ENCODE measurements around the gene SEL1L2. TPM values are rescaled to one million over a fixed set of nuclear protein-coding genes. Genes with fewer than 3 reads are reported as not detected.

Gene SEL1L2
- not detected for total RNA-seq

GRCh38 chr20:13990465-13990864 lies at the start of gene SEL1L2:
SEL1L2 (minus strand) TSS chr20:13990614; CDS start chr20:13990534, 80 bp downstream.
- H3K27ac ChIP-seq: no peak within 1 kb of the TSS
- intact Hi-C loops (cut with DNase I): no loop called here
- H3K9me3 ChIP-seq: peaks cover 0 to 14% (median 8%) of the 10 kb centered on the region in 3 donors
- peaks cover 0 to 14% (median 0%) of the 10 kb centered on the region in 3 donors for H3K4me1 ChIP-seq
- TF ChIP-seq POLR2A (IDR thresholded peaks at IDR 0.05) (no peak), CTCF (IDR thresholded peaks at IDR 0.05) (no peak)
- WGBS, 2 donors: 40 to 56% methylated on average over 5 of the region's 5 CpGs
- H3K4me3 ChIP-seq: no peak within 1 kb of the TSS
- H3K36me3 ChIP-seq: no peaks in the 10 kb centered on the region
- DNase-seq: no peak
- peaks cover 0 to 5% (median 0%) of the 10 kb centered on the region in 4 donors for H3K27me3 ChIP-seq

- Histone ChIP-seq H3K27me3 (no peaks in the 10 kb centered on the region), H3K36me3 (no peaks in the 10 kb centered on the region), H3K4me1 (no peaks in the 10 kb centered on the region), H3K4me3 (no peak overlapping the region), H3K9me3 (no peaks in the 10 kb centered on the region), H3K27ac (no peak overlapping the region)
- TF ChIP-seq CTCF (IDR thresholded peaks at IDR 0.05) (no peak), POLR2A (IDR thresholded peaks at IDR 0.05) (no peak)
- DNase-seq: no peak
- intact Hi-C loops (cut with DNase I): no loop called here
- WGBS, 2 donors: 82 to 93% methylated on average over 7 of the region's 7 CpGs
These were observed 46.2 kb upstream of the SEL1L2 start for GRCh38 chr20:14036567-14036966.

GRCh38 chr20:14033310-14033709 lies 42.9 kb upstream of the SEL1L2 start:
- Histone ChIP-seq H3K4me3 (no peak overlapping the region), H3K27me3 (no peaks in the 10 kb centered on the region), H3K36me3 (no peaks in the 10 kb centered on the region), H3K9me3 (no peaks in the 10 kb centered on the region), H3K4me1 (no peaks in the 10 kb centered on the region), H3K27ac (no peak overlapping the region)
- intact Hi-C loops (cut with DNase I): no loop called here
- no peak for DNase-seq
- 69 to 75% methylated on average over 1 of the region's 1 CpG for WGBS, 2 donors
- TF ChIP-seq POLR2A (IDR thresholded peaks at IDR 0.05): no peak

GRCh38 chr20:14030991-14031390 lies 40.6 kb upstream of the SEL1L2 start:
- Histone ChIP-seq H3K4me1 (no peaks in the 10 kb centered on the region), H3K27ac (no peak overlapping the region), H3K36me3 (peaks cover 0 to 7% (median 0%) of the 10 kb centered on the region in 3 donors), H3K9me3 (no peaks in the 10 kb centered on the region), H3K27me3 (no peaks in the 10 kb centered on the region), H3K4me3 (no peak overlapping the region)
- intact Hi-C loops (cut with DNase I): no loop called here
- no peak for TF ChIP-seq CTCF (IDR thresholded peaks at IDR 0.05)
- TF ChIP-seq POLR2A (IDR thresholded peaks at IDR 0.05): no peak
- DNase-seq: no peak
- 78 to 87% methylated on average over 1 of the region's 1 CpG for WGBS, 2 donors

GRCh38 chr20:14012671-14013070 lies 22.3 kb upstream of the SEL1L2 start:
- intact Hi-C loops (cut with DNase I): no loop called here
- Histone ChIP-seq H3K4me1 (no peaks in the 10 kb centered on the region), H3K4me3 (no peak overlapping the region), H3K27ac (no peak overlapping the region), H3K36me3 (no peaks in the 10 kb centered on the region), H3K27me3 (no peaks in the 10 kb centered on the region), H3K9me3 (peaks cover 0 to 27% (median 0%) of the 10 kb centered on the region in 3 donors)
- no peak for TF ChIP-seq POLR2A (IDR thresholded peaks at IDR 0.05)
- no peak for TF ChIP-seq CTCF (IDR thresholded peaks at IDR 0.05)
- 98 to 100% methylated on average over 3 of the region's 3 CpGs for WGBS, 2 donors
- no peak for DNase-seq

- Histone ChIP-seq H3K27ac (no peak overlapping the region), H3K9me3 (peaks cover 0 to 15% (median 0%) of the 10 kb centered on the region in 3 donors), H3K36me3 (no peaks in the 10 kb centered on the region), H3K27me3 (no peaks in the 10 kb centered on the region), H3K4me1 (no peaks in the 10 kb centered on the region), H3K4me3 (no peak overlapping the region)
- no peak for DNase-seq
- WGBS, 2 donors: 55 to 68% methylated on average over 2 of the region's 2 CpGs
- intact Hi-C loops (cut with DNase I): no loop called here
- TF ChIP-seq CTCF (IDR thresholded peaks at IDR 0.05): no peak
- no peak for TF ChIP-seq POLR2A (IDR thresholded peaks at IDR 0.05)
These were observed 18.8 kb upstream of the SEL1L2 start for GRCh38 chr20:14009208-14009607.

All from esophagus squamous epithelium (tissue), 5 donors.